HG02938 (cell line): ENCODE results near the gene PKHD1.
A peak's percentile ranks its signal among the peaks of the same experiment; 100 is the strongest.

Source experiments
- ATAC-seq: cut with Tn5 transposase; IDR thresholded peaks from one replicate; pipeline ENCODE4 v1.9.1; 2021; ENCODE audit warnings: mild to moderate bottlenecking, moderate library complexity; ENCODE audit not compliant: unreplicated experiment

Gene PKHD1

GRCh38 chr6:52045481-52045880 lies 41.9 kb downstream of the PKHD1 start:
- no peak for ATAC-seq

GRCh38 chr6:52045033-52045432 lies 42.4 kb downstream of the PKHD1 start:
- no peak for ATAC-seq

GRCh38 chr6:52042141-52042885 lies 45.1 kb downstream of the PKHD1 start:
- no peak for ATAC-seq

- no peak for ATAC-seq
Observed at GRCh38 chr6:52041134-52041533, 46.3 kb downstream of the PKHD1 start.

GRCh38 chr6:52027699-52028098 lies 59.7 kb downstream of the PKHD1 start:
- no peak for ATAC-seq

- no peak for ATAC-seq
Observed at GRCh38 chr6:52024451-52025068, 62.9 kb downstream of the PKHD1 start.

GRCh38 chr6:52022675-52023074 lies 64.7 kb downstream of the PKHD1 start:
- ATAC-seq: no peak

- ATAC-seq: no peak
Observed at GRCh38 chr6:52020945-52021570, 66.4 kb downstream of the PKHD1 start.

- ATAC-seq: no peak
Observed at GRCh38 chr6:52019881-52020280, 67.5 kb downstream of the PKHD1 start.

- ATAC-seq: no peak
Observed at GRCh38 chr6:52019092-52019491, 68.3 kb downstream of the PKHD1 start.

GRCh38 chr6:52016915-52017748 lies 70.3 kb downstream of the PKHD1 start:
- ATAC-seq: peak; percentile 46

GRCh38 chr6:52015953-52016352 lies 71.5 kb downstream of the PKHD1 start:
- no peak for ATAC-seq

- ATAC-seq: no peak
Observed at GRCh38 chr6:52014391-52014790, 73.0 kb downstream of the PKHD1 start.

- no peak for ATAC-seq
Observed at GRCh38 chr6:52013035-52013434, 74.4 kb downstream of the PKHD1 start.

- no peak for ATAC-seq
Observed at GRCh38 chr6:52012582-52012981, 74.8 kb downstream of the PKHD1 start.

GRCh38 chr6:52010806-52011205 lies 76.6 kb downstream of the PKHD1 start:
- no peak for ATAC-seq

- no peak for ATAC-seq
Observed at GRCh38 chr6:52010145-52010544, 77.3 kb downstream of the PKHD1 start.

GRCh38 chr6:52009466-52010140 lies 77.8 kb downstream of the PKHD1 start:
- no peak for ATAC-seq

- ATAC-seq: no peak
Observed at GRCh38 chr6:52000064-52000463, 87.3 kb downstream of the PKHD1 start.

GRCh38 chr6:51996296-51996947 lies 91.0 kb downstream of the PKHD1 start:
- peak; percentile 91 for ATAC-seq
